ENCODE results near the gene SCYL2. TPM values are rescaled to one million over a fixed set of nuclear protein-coding genes. Genes with fewer than 3 reads are reported as not detected.
"Not testable (repeated sequence)": the region's sequence is repeated elsewhere in the genome, so short reads cannot be mapped to it uniquely, and the experiment has no call there.

SCYL2 gene
- total RNA-seq, 4 donors from 2014 or later: 27.7 to 51.8 (median 39.5) TPM

GRCh38 chr12:100332852-100333251, 65.9 kb downstream of the SCYL2 start:
- H3K27me3 ChIP-seq: no peaks in the 10 kb centered on the region
- WGBS, 2 donors: 82 to 100% methylated on average over 2 of the region's 2 CpGs

GRCh38 chr12:100337299-100337698, 70.3 kb downstream of the SCYL2 start:
- intact Hi-C loops (cut with DNase I): no loop called here
- peaks cover 0 to 96% (median 0%) of the 10 kb centered on the region in 3 donors for H3K36me3 ChIP-seq

More at GRCh38 chr12:100332852-100333251, 65.9 kb downstream of the SCYL2 start:
- no peak overlapping the region for H3K27ac ChIP-seq
- H3K9me3 ChIP-seq: no peaks in the 10 kb centered on the region
- no peak for DNase-seq
- no peaks in the 10 kb centered on the region for H3K4me1 ChIP-seq
- H3K4me3 ChIP-seq: no peak overlapping the region
- intact Hi-C loops (cut with DNase I): no loop called here
- TF ChIP-seq POLR2A (IDR thresholded peaks at IDR 0.05) (no peak), CTCF (IDR thresholded peaks at IDR 0.05) (no peak)
- H3K36me3 ChIP-seq: peaks cover 7 to 100% (median 12%) of the 10 kb centered on the region in 3 donors

GRCh38 chr12:100337727-100338126, 70.8 kb downstream of the SCYL2 start:
- DNase-seq: no peak
- intact Hi-C loops (cut with DNase I): no loop called here
- H3K36me3 ChIP-seq: peaks cover 0 to 94% (median 0%) of the 10 kb centered on the region in 3 donors

More at GRCh38 chr12:100337299-100337698, 70.3 kb downstream of the SCYL2 start:
- Histone ChIP-seq H3K27ac (no peak overlapping the region), H3K4me3 (no peak overlapping the region), H3K27me3 (no peaks in the 10 kb centered on the region), H3K9me3 (no peaks in the 10 kb centered on the region), H3K4me1 (no peaks in the 10 kb centered on the region)
- DNase-seq: no peak
- TF ChIP-seq CTCF (IDR thresholded peaks at IDR 0.05) (no peak), POLR2A (IDR thresholded peaks at IDR 0.05) (no peak)
- 78 to 79% methylated on average over 3 of the region's 3 CpGs for WGBS, 2 donors

GRCh38 chr12:100339071-100339470, 72.1 kb downstream of the SCYL2 start:
- H3K27me3 ChIP-seq: no peaks in the 10 kb centered on the region
- no peak overlapping the region for H3K27ac ChIP-seq
- intact Hi-C loops (cut with DNase I): no loop called here
- DNase-seq: no peak
- no peak for TF ChIP-seq POLR2A (IDR thresholded peaks at IDR 0.05)
- no peak for TF ChIP-seq CTCF (IDR thresholded peaks at IDR 0.05)
- H3K36me3 ChIP-seq: peaks cover 0 to 80% (median 0%) of the 10 kb centered on the region in 3 donors
- no peaks in the 10 kb centered on the region for H3K9me3 ChIP-seq
- no peak overlapping the region for H3K4me3 ChIP-seq
- H3K4me1 ChIP-seq: no peaks in the 10 kb centered on the region

More at GRCh38 chr12:100337727-100338126, 70.8 kb downstream of the SCYL2 start:
- H3K27me3 ChIP-seq: no peaks in the 10 kb centered on the region
- no peaks in the 10 kb centered on the region for H3K9me3 ChIP-seq
- no peaks in the 10 kb centered on the region for H3K4me1 ChIP-seq
- H3K27ac ChIP-seq: no peak overlapping the region
- H3K4me3 ChIP-seq: no peak overlapping the region
- TF ChIP-seq CTCF (IDR thresholded peaks at IDR 0.05): no peak
- TF ChIP-seq POLR2A (IDR thresholded peaks at IDR 0.05): no peak

- 90 to 95% methylated on average over 2 of the region's 2 CpGs for WGBS, 2 donors
- intact Hi-C loops (cut with DNase I); DNase-seq: not testable (repeated sequence)
These were observed 75.9 kb downstream of the SCYL2 start for GRCh38 chr12:100342897-100343296.

GRCh38 chr12:100344351-100344750, 77.4 kb downstream of the SCYL2 start:
- H3K27me3 ChIP-seq; DNase-seq; H3K27ac ChIP-seq; H3K9me3 ChIP-seq; H3K4me1 ChIP-seq; H3K4me3 ChIP-seq; intact Hi-C loops (cut with DNase I): not testable (repeated sequence)
- 80 to 93% methylated on average over 10 to 15 of the region's 18 CpGs for WGBS, 2 donors
- H3K36me3 ChIP-seq: peaks cover 0 to 27% (median 0%) of the 10 kb centered on the region in 3 donors

More at GRCh38 chr12:100342897-100343296, 75.9 kb downstream of the SCYL2 start:
- not testable (repeated sequence) for H3K4me1 ChIP-seq, H3K27me3 ChIP-seq, H3K9me3 ChIP-seq, H3K4me3 ChIP-seq, H3K27ac ChIP-seq
- H3K36me3 ChIP-seq: peaks cover 0 to 42% (median 0%) of the 10 kb centered on the region in 3 donors

All from esophagus squamous epithelium (tissue), 5 donors.